CD4-positive, CD25-positive, alpha-beta regulatory T cell (primary cell): ENCODE results near the gene CPTP. TPM values are rescaled to one million over a fixed set of nuclear protein-coding genes. Genes with fewer than 3 reads are reported as not detected.

Experiments
- ATAC-seq, 2 donors: fragments of 150-1000 bp; cut with Tn5 transposase; one replicate each; pipeline ENCODE4 v1.10.0; 2021; ENCODE audit warnings: low read depth in 2 of 2, moderate number of reproducible peaks in 2 of 2, moderate library complexity in 1 of 2
- DNase-seq, 3 donors: peaks; one replicate each; pipeline versions ENCODE4 v3.0.0 to v3.0.0-alpha.2; 2012 to 2022; ENCODE audit warnings: mixed read lengths in 1 of 3
- H3K27ac ChIP-seq: one replicate; pipeline ENCODE4 v1.7.0; 2013; ENCODE audit warnings: mild to moderate bottlenecking, low read length; ENCODE audit not compliant: insufficient read depth, poor library complexity, severe bottlenecking
- H3K27me3 ChIP-seq: one replicate; pipeline ENCODE4 v1.7.0; 2013; ENCODE audit warnings: low read length; ENCODE audit not compliant: control insufficient read depth, insufficient read depth
- H3K36me3 ChIP-seq: one replicate; pipeline ENCODE4 v1.7.0; 2013; ENCODE audit warnings: mild to moderate bottlenecking, low read length, moderate library complexity; ENCODE audit not compliant: control insufficient read depth, insufficient read depth
- H3K4me1 ChIP-seq: 2 replicates; pipeline ENCODE4 v1.7.0; 2013; ENCODE audit warnings: mild to moderate bottlenecking, low read length; ENCODE audit not compliant: insufficient read depth, control insufficient read depth, poor library complexity, severe bottlenecking
- H3K4me3 ChIP-seq: one replicate; pipeline ENCODE4 v1.7.0; 2013; ENCODE audit warnings: low read depth, mild to moderate bottlenecking, low read length, moderate library complexity
- H3K9me3 ChIP-seq, 2 experiments: 1 replicate in 1 of 2; 2 replicates in 1 of 2; pipeline ENCODE4 v1.7.0; 2013; ENCODE audit warnings: low read length in 2 of 2, mild to moderate bottlenecking in 1 of 2, moderate library complexity in 1 of 2; ENCODE audit not compliant: control insufficient read depth in 2 of 2
- H3K27ac Mint-ChIP-seq, 3 donors: one replicate each; pipeline ENCODE4 v1.8.0; 2020 to 2022; ENCODE audit warnings: mild to moderate bottlenecking in 3 of 3, mixed read lengths in 3 of 3, moderate library complexity in 2 of 3
- H3K27me3 Mint-ChIP-seq: one replicate; pipeline ENCODE4 v1.8.0; 2022; ENCODE audit warnings: mild to moderate bottlenecking, mixed read lengths
- H3K36me3 Mint-ChIP-seq: one replicate; pipeline ENCODE4 v1.8.0; 2020; ENCODE audit warnings: mixed read lengths
- H3K4me1 Mint-ChIP-seq, 4 donors: one replicate each; pipeline ENCODE4 v1.8.0; 2020 to 2022; ENCODE audit warnings: mixed read lengths in 4 of 4, mild to moderate bottlenecking in 1 of 4
- H3K4me3 Mint-ChIP-seq, 4 donors: one replicate each; pipeline ENCODE4 v1.8.0; 2020 to 2022; ENCODE audit warnings: mild to moderate bottlenecking in 4 of 4, mixed read lengths in 4 of 4, moderate library complexity in 3 of 4
- H3K9me3 Mint-ChIP-seq, 7 donors: one replicate each; pipeline ENCODE4 v1.8.0; 2020 to 2022; ENCODE audit warnings: mixed read lengths in 7 of 7, mild to moderate bottlenecking in 3 of 7, moderate library complexity in 2 of 7
- polyA plus RNA-seq, 4 donors: library from polyadenylated mRNA; unstranded; fragments of 300-500 nt; fragmentation: Illumina TruSeq; gene quantifications; one replicate each; pipeline ENCODE4 v1.2.3, GENCODE V29; 2021
- total RNA-seq: library from RNA; stranded (reverse); gene quantifications from one replicate; pipeline ENCODE4 v1.2.3, GENCODE V29; 2022

The CPTP gene
- total and polyA plus RNA-seq, 5 donors from 2014 or later: 21.4 to 40.1 (median 29.9) TPM

DNA sequence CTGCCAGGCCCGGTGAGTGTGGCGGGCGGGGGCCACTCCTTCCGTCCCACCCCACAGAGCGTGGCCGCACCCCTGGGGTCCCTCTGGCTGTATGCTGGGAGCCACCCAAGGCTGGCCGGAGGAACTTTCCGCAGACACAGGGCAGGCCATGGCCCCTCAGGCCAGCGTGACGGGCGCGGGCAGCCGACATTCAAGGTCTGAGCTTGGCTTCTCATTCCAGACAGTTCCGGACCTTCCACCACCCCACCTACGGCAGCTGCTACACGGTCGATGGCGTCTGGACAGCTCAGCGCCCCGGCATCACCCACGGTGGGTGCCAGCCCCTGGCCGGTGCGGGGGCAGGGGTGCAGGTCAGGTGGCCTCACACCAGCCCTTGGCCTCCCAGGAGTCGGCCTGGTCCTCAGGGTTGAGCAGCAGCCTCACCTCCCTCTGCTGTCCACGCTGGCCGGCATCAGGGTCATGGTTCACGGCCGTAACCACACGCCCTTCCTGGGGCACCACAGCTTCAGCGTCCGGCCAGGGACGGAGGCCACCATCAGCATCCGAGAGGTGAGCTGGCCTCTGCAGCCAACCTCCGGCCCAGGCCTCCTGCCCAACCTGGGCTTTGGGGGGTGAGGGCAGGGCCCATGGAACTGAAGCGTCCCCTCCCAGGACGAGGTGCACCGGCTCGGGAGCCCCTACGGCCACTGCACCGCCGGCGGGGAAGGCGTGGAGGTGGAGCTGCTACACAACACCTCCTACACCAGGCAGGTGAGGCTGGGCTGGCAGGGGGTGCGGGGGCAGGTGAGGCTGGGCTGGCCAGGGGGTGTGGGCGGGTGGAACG lies 37.1 kb upstream of the CPTP start:
- H3K4me1 Mint-ChIP-seq: peaks cover 0 to 4% (median 2%) of the 10 kb centered on the region in 4 donors
- DNase-seq: no peak
- no peak overlapping the region for H3K4me3 Mint-ChIP-seq
- H3K4me1 ChIP-seq: no peaks in the 10 kb centered on the region
- no peak for ATAC-seq
- no peaks in the 10 kb centered on the region for H3K27me3 Mint-ChIP-seq
- H3K9me3 ChIP-seq: no peaks in the 10 kb centered on the region
- no peaks in the 10 kb centered on the region for H3K36me3 ChIP-seq
- peaks cover 0 to 2% (median 0%) of the 10 kb centered on the region in 7 donors for H3K9me3 Mint-ChIP-seq
- no peaks in the 10 kb centered on the region for H3K36me3 Mint-ChIP-seq
- H3K4me3 ChIP-seq: no peak overlapping the region
- H3K27ac Mint-ChIP-seq: no peak overlapping the region
- no peak overlapping the region for H3K27ac ChIP-seq
- no peaks in the 10 kb centered on the region for H3K27me3 ChIP-seq

DNA sequence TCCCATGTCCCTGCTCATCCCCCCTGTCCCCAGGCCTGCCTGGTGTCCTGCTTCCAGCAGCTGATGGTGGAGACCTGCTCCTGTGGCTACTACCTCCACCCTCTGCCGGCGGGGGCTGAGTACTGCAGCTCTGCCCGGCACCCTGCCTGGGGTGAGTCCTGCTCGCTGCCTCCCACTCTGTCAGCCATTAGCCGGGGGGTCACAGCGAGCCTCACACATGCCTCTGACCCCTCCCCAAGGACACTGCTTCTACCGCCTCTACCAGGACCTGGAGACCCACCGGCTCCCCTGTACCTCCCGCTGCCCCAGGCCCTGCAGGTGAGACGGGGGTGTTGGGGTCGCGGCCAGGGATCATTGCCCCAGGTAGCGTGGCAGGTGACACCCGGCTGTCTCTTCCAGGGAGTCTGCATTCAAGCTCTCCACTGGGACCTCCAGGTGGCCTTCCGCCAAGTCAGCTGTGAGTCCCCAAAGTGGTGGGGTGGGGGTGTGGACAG lies 34.3 kb upstream of the CPTP start:
- no peak overlapping the region for H3K4me3 Mint-ChIP-seq
- no peak overlapping the region for H3K27ac Mint-ChIP-seq
- no peaks in the 10 kb centered on the region for H3K36me3 Mint-ChIP-seq
- Histone ChIP-seq H3K36me3 (no peaks in the 10 kb centered on the region), H3K27ac (no peak overlapping the region), H3K9me3 (no peaks in the 10 kb centered on the region), H3K27me3 (no peaks in the 10 kb centered on the region), H3K4me3 (no peak overlapping the region), H3K4me1 (no peaks in the 10 kb centered on the region)
- H3K4me1 Mint-ChIP-seq: peaks cover 0 to 4% (median 2%) of the 10 kb centered on the region in 4 donors
- ATAC-seq (peak in 1 of 2 donors; percentile 29), DNase-seq (peak in 1 of 3 donors; percentile 20)
- no peaks in the 10 kb centered on the region for H3K27me3 Mint-ChIP-seq
- H3K9me3 Mint-ChIP-seq: no peaks in the 10 kb centered on the region

GRCh38 chr1:1291023-1291528 lies 33.5 kb upstream of the CPTP start:
- Histone ChIP-seq H3K4me1 (no peaks in the 10 kb centered on the region), H3K27ac (no peak overlapping the region), H3K27me3 (no peaks in the 10 kb centered on the region), H3K4me3 (no peak overlapping the region), H3K36me3 (no peaks in the 10 kb centered on the region), H3K9me3 (no peaks in the 10 kb centered on the region)
- H3K36me3 Mint-ChIP-seq: no peaks in the 10 kb centered on the region
- H3K9me3 Mint-ChIP-seq: no peaks in the 10 kb centered on the region
- H3K27me3 Mint-ChIP-seq: no peaks in the 10 kb centered on the region
- H3K4me3 Mint-ChIP-seq: no peak overlapping the region
- peaks cover 0 to 4% (median 2%) of the 10 kb centered on the region in 4 donors for H3K4me1 Mint-ChIP-seq
- H3K27ac Mint-ChIP-seq: no peak overlapping the region
- DNase-seq (no peak), ATAC-seq (no peak)

GRCh38 chr1:1291548-1292441 lies 32.8 kb upstream of the CPTP start:
- no peak overlapping the region for H3K27ac ChIP-seq
- peak; percentile 38 to 70 (median 57) for DNase-seq
- no peaks in the 10 kb centered on the region for H3K36me3 ChIP-seq
- no peaks in the 10 kb centered on the region for H3K9me3 ChIP-seq
- no peaks in the 10 kb centered on the region for H3K36me3 Mint-ChIP-seq
- peak; percentile 61 to 77 for ATAC-seq
- H3K27ac Mint-ChIP-seq: no peak overlapping the region
- peaks cover 0 to 4% (median 2%) of the 10 kb centered on the region in 4 donors for H3K4me1 Mint-ChIP-seq
- no peaks in the 10 kb centered on the region for H3K4me1 ChIP-seq
- H3K27me3 Mint-ChIP-seq: no peaks in the 10 kb centered on the region
- no peaks in the 10 kb centered on the region for H3K9me3 Mint-ChIP-seq
- no peak overlapping the region for H3K4me3 ChIP-seq
- peak overlapping the region in 1 of 4 donors; percentile 27 for H3K4me3 Mint-ChIP-seq
- H3K27me3 ChIP-seq: no peaks in the 10 kb centered on the region

- no peak for DNase-seq
- H3K9me3 Mint-ChIP-seq: no peaks in the 10 kb centered on the region
These were observed 32.2 kb upstream of the CPTP start for GRCh38 chr1:1292442-1292779.

GRCh38 chr1:1292851-1293250 lies 31.8 kb upstream of the CPTP start:
- H3K36me3 ChIP-seq: no peaks in the 10 kb centered on the region

More at GRCh38 chr1:1292442-1292779, 32.2 kb upstream of the CPTP start:
- H3K4me1 ChIP-seq: no peaks in the 10 kb centered on the region
- no peaks in the 10 kb centered on the region for H3K27me3 Mint-ChIP-seq
- H3K36me3 ChIP-seq: no peaks in the 10 kb centered on the region
- H3K4me3 ChIP-seq: no peak overlapping the region
- H3K4me1 Mint-ChIP-seq: peaks cover 0 to 4% (median 2%) of the 10 kb centered on the region in 4 donors
- H3K27ac ChIP-seq: no peak overlapping the region
- H3K4me3 Mint-ChIP-seq: no peak overlapping the region
- no peaks in the 10 kb centered on the region for H3K27me3 ChIP-seq
- no peak overlapping the region for H3K27ac Mint-ChIP-seq
- no peak for ATAC-seq
- no peaks in the 10 kb centered on the region for H3K9me3 ChIP-seq
- H3K36me3 Mint-ChIP-seq: no peaks in the 10 kb centered on the region

GRCh38 chr1:1293263-1294249 lies 31.0 kb upstream of the CPTP start:
- H3K9me3 Mint-ChIP-seq: no peaks in the 10 kb centered on the region
- ATAC-seq: no peak
- Histone ChIP-seq H3K4me3 (no peak overlapping the region), H3K4me1 (no peaks in the 10 kb centered on the region), H3K27me3 (no peaks in the 10 kb centered on the region), H3K27ac (no peak overlapping the region), H3K9me3 (no peaks in the 10 kb centered on the region), H3K36me3 (no peaks in the 10 kb centered on the region)
- H3K36me3 Mint-ChIP-seq: no peaks in the 10 kb centered on the region
- H3K4me1 Mint-ChIP-seq: peaks cover 0 to 4% (median 2%) of the 10 kb centered on the region in 4 donors
- H3K4me3 Mint-ChIP-seq: no peak overlapping the region
- DNase-seq: no peak
- H3K27ac Mint-ChIP-seq: no peak overlapping the region
- no peaks in the 10 kb centered on the region for H3K27me3 Mint-ChIP-seq

More at GRCh38 chr1:1292851-1293250, 31.8 kb upstream of the CPTP start:
- DNase-seq: no peak
- Mint-ChIP-seq H3K4me1 (peaks cover 0 to 4% (median 2%) of the 10 kb centered on the region in 4 donors), H3K4me3 (no peak overlapping the region), H3K27me3 (no peaks in the 10 kb centered on the region), H3K27ac (no peak overlapping the region), H3K36me3 (no peaks in the 10 kb centered on the region), H3K9me3 (no peaks in the 10 kb centered on the region)
- Histone ChIP-seq H3K4me3 (no peak overlapping the region), H3K27me3 (no peaks in the 10 kb centered on the region), H3K27ac (no peak overlapping the region), H3K9me3 (no peaks in the 10 kb centered on the region), H3K4me1 (no peaks in the 10 kb centered on the region)
- no peak for ATAC-seq
